Measurements from ENCODE around the gene HAUS7.

Gene HAUS7

DNA sequence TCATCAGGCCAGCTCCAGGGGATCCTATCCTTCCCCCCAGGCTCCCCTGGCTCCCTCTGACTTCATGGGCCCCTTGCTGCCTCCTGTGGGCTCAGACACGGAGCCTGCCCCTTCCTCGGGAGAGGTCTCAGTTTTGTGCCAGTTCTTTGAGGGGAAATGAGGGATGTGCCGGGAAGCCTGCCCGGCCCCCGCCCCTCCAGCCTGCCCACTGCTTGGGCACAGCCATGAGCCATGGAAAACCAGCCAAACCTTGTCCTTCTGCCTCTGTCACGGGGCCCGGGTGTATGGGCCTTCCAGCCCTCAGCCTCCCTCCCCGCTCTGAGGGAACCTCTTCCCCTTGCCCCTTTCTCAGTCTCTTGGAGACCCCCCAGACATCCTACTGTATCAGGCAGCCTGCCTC, 31.2 kb upstream of the HAUS7 start:
- in situ Hi-C loops (cut with HindIII; ENCODE audit: low pct_ligation_motif_present, low pct_unique_long_range_greater_than_20kb, low sequenced_read_pairs), result no loop called here

DNA sequence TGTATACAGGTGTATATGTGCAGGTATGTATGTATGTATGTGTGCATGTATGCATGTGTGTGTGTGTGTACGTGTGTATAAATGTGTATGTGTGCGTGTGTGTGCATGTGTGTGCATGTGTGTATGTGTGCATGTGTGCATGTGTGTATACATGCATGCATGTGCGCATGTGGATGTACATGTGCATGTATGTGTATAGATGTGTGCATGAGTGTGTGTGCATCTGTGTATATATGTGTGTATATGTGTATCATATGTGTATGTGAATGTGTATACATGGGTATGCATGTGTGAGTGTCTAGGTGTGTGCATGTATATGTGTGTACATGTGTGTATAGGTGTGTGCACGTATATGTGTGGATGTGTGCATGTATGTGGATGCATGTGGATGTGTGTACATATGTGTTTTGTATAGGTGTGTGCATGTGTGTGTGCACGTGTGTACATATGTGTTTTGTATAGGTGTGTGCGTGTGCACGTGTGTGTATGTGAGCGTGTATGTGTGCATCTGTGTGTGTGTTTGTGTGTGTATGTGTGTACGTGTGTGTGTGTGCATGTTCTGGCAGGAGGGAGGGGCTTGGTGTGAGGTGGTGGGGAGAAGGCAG, 30.4 kb upstream of the HAUS7 start:
- in situ Hi-C loops (cut with HindIII; ENCODE audit: low pct_ligation_motif_present, low pct_unique_long_range_greater_than_20kb, low sequenced_read_pairs), result no loop called here
- DNase-seq, result no peak

More for the DNA sequence above, 31.2 kb upstream of the HAUS7 start:
- DNase-seq, result no peak

DNA sequence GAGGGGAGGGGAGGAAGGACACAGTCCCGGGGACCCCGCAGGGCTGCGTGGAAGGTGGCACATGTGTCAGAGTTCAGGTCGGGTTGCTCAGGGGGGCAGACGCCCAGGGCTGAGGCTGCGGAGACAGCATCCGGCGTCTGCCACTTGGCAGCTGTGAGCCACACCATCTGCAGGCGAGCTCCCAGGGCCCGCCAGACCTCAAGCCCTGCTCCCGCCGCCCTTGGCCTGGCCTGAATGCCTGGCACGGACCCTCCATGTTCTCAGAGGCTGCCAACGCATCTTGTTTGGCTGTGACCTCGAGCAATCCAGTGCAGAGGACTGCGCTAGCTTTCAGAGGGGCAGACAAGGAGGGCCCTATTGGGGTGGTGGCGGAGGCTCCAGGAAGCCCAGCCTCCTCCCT, 29.5 kb upstream of the HAUS7 start:
- in situ Hi-C loops (cut with HindIII; ENCODE audit: low pct_ligation_motif_present, low pct_unique_long_range_greater_than_20kb, low sequenced_read_pairs), result no loop called here
- no peak for DNase-seq

DNA sequence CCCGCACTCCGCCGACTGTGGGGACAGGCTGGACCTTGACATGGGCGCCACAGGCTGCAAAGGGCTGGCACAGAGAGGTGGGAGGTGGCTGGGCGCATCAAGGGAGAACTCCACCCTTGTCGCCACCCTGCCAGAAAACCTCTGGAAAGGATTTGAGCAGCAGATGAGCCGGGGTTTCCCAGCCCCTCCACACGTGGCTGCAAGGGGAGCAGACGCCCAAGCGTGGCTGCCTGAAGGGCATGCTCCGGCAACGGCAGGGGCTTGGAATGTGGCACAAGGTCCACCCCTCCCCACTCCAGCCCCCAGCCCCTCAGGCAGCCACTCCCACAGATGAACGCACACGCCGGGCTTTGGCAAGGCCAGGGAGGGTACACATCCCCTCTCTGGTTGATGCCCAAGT, 29.0 kb upstream of the HAUS7 start:
- in situ Hi-C loops (cut with HindIII; ENCODE audit: low pct_ligation_motif_present, low pct_unique_long_range_greater_than_20kb, low sequenced_read_pairs), result no loop called here
- DNase-seq, result no peak

DNA sequence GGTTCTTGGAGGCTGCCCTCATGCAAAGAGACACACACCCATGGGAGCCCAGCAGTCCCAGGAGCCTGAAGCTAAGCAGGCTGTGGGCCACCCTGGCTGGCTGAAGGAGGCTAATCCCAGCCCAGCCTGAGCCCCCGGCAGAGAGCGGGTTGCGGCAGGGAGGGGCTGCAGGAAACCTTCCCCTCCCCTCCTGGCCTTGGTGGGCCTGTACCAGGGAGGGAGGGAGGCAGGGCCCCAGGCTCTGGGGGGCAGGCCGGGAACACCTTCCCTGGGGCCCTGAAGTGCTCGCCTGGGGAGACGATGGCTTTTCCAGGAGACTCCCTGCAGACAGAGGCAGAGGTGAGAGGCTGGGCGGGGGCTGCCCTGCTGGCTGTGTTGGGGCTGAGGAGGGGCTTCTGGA, 28.1 kb upstream of the HAUS7 start:
- DNase-seq, result no peak
- in situ Hi-C loops (cut with HindIII; ENCODE audit: low pct_ligation_motif_present, low pct_unique_long_range_greater_than_20kb, low sequenced_read_pairs), result no loop called here

DNA sequence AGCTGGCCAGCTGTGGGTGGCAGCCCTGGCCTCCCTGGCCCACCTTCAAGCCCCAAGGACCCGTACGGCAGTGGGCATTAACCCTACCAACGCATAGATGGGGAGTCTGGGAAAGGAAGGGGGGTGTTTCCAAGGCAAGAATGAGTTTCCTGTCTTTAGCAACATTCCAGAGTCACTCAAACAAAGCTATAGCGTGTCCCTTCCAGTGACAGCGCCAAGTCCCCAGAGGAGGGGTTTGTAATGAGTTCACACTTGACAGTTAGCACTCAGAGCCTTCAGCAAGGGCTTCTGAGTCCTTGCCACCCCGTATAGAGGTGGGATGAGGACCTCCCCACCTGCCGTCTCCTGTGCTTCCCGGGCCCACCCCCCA, 26.2 kb upstream of the HAUS7 start:
- no peak for DNase-seq
- in situ Hi-C loops (cut with HindIII; ENCODE audit: low pct_ligation_motif_present, low pct_unique_long_range_greater_than_20kb, low sequenced_read_pairs), result no loop called here

DNA sequence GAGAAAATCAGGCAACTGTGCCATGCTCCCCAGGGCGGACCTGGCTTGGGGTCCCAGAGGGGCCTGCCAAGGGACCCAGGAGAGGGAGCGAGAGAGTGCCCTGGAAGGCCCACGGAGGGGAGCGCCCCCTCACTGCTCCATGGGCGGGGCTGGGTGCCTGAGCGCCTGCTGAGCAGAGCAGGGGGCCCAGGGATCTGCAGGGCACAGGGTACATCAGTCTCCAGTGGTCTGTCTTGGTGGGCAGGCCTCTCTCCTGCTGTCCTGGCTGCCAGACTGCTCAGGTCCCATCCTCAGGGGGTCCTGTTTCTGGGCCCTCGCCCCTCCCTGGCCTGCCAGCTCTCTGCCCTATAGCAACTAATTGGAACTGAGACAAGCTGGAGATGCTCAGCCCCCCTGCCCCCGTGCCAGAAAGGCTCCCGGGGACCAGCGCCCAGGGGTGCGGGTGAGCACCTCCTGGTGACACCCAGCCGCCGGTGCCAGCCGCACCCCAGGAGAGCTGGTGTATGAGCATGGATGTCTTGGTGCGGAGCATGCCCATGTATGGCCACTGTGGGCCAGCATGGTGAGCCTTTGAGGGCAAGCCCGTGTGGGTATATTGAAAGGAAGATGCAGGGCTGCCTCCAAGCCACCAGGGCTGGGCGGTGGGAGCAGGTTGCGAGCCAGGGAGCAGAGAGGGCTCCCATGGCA, 25.7 kb upstream of the HAUS7 start:
- DNase-seq, result no peak
- in situ Hi-C loops (cut with HindIII; ENCODE audit: low pct_ligation_motif_present, low pct_unique_long_range_greater_than_20kb, low sequenced_read_pairs), result no loop called here

DNA sequence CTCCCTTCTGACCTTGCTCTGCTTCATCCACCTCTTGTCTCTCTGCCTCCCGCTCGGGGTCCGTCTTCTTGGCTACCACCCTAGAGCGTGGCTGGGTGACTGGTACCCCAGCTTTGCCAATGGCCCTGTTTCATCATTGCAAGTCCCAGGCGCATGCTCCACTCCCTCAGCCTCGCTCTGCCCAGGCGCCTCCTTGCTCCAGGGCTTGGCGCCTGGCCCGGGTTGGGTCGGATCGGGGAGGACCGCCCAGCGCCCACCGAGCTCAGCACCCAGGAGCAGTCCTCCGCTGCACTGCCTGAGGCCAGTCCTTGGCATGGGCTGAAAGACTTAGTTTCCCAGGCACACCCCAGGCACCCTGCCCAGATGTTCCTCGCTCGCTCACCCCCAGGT, 25.0 kb upstream of the HAUS7 start:
- no peak for DNase-seq
- in situ Hi-C loops (cut with HindIII; ENCODE audit: low pct_ligation_motif_present, low pct_unique_long_range_greater_than_20kb, low sequenced_read_pairs), result no loop called here

DNA sequence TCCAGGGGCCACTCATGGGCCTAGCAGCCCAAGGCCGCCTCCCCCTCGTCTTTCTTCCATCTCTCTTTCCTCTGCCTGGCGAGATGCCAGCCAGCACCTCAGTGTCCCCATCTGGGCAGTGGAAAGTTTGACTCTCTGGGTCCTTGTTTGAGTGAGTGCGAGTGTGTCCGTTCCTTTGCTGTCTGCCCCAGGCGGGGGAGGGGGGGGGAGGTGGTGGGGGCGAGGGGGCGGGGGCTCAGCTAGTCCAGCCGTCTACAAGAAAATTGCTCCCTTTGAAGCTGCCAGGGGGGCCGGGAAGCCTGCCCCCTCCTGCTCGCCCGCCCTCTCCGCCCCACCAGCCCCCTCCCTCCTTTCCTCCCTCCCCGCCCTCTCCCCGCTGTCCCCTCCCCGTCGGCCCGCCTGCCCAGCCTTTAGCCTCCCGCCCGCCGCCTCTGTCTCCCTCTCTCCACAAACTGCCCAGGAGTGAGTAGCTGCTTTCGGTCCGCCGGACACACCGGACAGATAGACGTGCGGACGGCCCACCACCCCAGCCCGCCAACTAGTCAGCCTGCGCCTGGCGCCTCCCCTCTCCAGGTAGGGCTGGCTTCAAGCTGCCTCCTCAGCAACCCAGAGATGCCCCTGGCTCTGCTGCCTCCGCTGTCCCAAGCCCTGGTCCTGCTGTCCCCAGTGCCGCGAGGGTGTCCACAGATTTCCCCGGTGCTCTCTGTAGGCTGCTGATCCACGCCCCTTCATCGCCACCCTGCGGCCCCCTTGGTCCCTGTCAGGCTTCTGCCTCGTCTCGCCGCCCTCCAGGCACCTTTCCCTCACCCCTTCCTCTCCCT, 24.4 kb upstream of the HAUS7 start, which contains the start of gene BGN:
Gene BGN (plus strand): TSS at position 440 of the 821 bp plus-strand sequence. CDS start 9,652 bp downstream, outside the sequence.
- DNase-seq, result peak; percentile 2
- in situ Hi-C loops (cut with HindIII; ENCODE audit: low pct_ligation_motif_present, low pct_unique_long_range_greater_than_20kb, low sequenced_read_pairs), result no loop called here

DNA sequence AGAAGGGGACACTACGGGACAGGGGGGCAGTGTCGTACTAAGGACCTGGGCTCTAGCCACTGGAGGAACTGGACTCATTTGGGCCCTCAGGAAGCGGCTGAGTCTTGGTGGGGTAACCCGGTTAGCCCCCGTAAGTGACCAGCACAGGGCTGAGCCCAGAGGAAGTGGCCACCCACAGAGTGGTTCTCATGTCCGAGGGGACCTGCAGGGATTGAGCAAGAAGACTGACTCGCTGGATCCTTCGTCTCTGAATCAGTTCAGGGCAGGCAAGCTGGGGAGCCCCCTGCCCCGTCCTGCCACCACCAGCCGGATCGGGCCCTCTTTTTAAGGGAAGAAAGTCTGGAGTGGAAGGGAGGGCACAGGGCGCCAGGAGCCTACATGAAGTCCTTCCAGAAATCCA, 23.7 kb upstream of the HAUS7 start:
- in situ Hi-C loops (cut with HindIII; ENCODE audit: low pct_ligation_motif_present, low pct_unique_long_range_greater_than_20kb, low sequenced_read_pairs), result no loop called here
- DNase-seq, result no peak

DNA sequence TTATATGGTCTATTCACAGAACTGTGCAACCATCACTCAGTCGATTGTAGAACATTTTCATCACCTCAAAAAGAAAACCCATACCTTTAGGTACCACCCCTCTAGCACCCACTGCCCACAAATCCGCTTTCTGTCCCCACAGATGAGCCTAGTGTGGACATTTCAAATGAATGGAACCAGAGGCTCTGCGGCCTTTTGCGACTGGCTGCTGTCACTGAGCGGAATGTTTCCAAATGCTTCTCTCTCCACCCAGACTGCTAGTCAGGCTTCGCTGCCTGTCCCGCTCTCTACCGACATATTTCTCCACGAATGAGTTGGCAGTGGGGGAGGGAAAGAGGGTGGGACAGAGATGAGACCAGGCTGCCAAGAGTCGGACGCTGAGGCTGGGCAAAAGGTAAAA, 22.7 kb upstream of the HAUS7 start:
- no peak for DNase-seq

DNA sequence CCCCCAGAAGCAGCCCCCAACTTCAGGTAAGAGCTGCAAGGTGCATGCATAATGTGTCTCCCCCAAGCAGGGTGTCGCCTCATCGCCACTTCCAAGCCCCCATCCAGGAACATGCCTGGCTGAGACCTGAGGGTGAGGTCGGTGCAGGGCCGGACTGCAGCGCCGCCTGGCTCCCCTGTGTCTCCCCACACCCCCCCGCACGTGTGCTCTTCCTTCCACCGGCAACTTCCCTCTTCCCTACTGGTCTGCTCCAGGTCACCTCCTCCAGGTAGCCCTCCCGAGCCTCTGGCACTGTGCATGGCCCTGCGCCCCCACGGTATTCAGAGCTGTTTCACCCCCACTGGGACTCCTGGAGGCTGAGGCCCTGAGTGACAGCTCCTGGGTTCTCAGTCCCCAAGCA, 22.2 kb upstream of the HAUS7 start:
- DNase-seq, result no peak
- in situ Hi-C loops (cut with HindIII; ENCODE audit: low pct_ligation_motif_present, low pct_unique_long_range_greater_than_20kb, low sequenced_read_pairs), result no loop called here

More for the DNA sequence above, 22.7 kb upstream of the HAUS7 start:
- in situ Hi-C loops (cut with HindIII; ENCODE audit: low pct_ligation_motif_present, low pct_unique_long_range_greater_than_20kb, low sequenced_read_pairs), result no loop called here

DNA sequence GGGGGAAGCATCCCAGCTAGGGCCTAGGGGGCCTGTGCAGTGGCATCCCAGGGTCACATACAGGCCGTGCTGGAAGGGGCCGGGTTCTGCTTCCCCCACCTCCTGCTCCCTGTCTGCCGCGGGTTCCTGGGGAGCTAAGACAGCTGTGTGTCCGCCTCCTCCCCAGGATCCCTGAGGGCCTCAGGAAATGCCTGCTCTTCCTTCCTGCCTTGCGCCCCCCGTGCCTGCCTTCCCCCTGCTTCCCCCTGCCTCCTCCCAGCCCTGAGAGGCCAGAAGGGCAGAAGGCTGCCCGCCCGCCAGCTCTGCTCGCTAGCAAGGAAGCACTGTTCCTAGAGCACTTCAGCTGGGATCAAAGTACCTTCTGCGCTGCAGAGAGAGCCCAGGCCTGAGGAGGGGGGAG, 21.5 kb upstream of the HAUS7 start:
- DNase-seq, result no peak
- in situ Hi-C loops (cut with HindIII; ENCODE audit: low pct_ligation_motif_present, low pct_unique_long_range_greater_than_20kb, low sequenced_read_pairs), result no loop called here

DNA sequence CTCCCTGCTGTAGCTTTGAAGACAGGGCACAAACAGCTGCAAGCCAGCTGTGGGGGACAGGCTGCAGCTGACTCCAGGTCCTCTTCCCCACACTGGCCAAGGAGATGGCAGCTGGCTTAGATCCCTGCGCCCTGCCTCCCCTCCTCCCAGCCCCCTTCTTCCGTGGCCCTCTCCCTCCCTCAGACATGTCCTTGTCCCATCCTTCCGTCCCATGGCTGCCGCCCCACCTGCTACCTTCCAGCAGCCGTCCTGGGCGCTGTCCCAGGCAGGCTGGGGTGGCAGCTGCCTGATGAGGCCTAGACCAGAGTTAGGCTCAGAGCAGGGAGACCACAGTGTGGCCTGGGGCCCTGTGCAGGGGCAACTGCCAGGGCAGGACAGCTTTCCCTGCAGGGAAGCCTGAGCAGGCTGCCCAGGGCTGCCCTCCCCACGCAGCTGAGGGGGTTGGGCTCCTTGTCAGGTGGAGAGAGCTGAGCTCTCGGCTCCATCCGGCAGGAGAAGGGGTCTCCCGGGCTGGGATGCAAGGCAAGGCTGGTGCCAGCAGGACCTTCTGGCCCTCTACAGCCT, 21.1 kb upstream of the HAUS7 start:
- no peak for DNase-seq
- in situ Hi-C loops (cut with HindIII; ENCODE audit: low pct_ligation_motif_present, low pct_unique_long_range_greater_than_20kb, low sequenced_read_pairs), result no loop called here

DNA sequence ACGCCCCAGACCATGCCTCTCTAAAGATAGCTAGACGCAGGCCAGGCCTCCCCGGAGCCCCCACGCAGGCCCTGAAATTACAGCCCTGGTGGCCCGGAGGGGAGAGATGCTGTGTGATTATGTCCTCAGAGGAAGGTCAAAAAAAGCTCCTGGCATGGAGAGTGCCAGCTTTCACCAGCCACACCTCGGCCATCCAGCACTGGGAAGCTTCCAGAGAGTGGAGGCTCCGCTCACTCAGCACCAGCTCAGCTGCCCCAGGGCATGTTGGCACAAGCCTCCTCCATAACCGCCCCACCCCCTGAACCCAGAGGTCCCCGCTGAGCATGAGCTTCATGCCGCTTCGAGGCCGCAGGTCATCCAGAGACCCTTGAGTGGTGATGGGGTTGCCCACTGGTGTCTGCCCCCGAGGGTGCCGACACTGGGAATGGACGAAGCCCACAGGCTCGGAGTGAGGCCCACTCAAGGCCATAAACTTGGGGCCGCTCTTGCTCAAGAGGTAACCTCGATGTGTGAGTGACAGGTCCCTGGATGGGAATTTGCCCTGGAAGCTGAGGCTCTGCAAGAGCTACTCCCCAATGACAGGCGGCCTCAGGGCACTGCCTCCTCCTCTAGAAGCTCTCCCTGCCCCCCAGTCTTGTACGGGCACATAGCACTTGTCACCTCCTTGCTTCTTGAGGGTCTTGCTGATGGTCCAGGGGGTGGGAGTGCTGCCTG, 20.0 kb upstream of the HAUS7 start:
- no peak for DNase-seq
- in situ Hi-C loops (cut with HindIII; ENCODE audit: low pct_ligation_motif_present, low pct_unique_long_range_greater_than_20kb, low sequenced_read_pairs), result no loop called here

DNA sequence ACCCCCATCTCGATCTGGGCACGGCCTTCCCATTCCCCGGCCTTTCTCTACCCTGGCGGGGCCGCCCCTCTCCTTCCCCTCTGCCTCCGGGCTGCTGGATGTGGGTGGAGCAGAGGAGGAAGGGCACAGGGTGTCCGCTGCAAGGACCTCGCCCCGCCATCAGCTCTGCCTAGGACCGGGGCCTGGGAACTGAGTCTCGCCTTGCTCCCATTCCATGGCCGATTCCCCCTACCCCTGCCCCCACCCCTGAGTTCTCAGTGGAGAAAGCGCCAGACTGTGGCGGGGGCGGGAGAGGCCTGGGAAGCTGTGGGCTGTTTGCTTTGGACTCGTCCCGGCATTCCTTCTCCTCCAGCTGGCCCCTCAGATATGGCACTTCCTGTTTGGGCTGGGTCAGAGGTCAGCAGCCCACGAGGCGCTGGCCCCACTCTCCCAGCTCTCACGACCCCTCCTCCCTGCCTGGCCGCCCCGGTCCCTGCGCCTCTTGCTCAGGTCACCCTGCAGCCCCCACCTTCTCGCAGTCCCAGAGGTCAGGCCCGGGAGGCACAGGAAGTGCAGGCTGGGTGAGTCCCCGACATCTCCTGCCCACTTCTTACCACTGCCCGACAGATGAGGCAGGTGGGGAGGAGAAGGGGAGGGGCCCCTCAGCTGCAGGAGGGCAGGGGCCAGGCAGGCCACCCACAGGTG, 18.0 kb upstream of the HAUS7 start:
- no peak for DNase-seq
- in situ Hi-C loops (cut with HindIII; ENCODE audit: low pct_ligation_motif_present, low pct_unique_long_range_greater_than_20kb, low sequenced_read_pairs), result no loop called here

DNA sequence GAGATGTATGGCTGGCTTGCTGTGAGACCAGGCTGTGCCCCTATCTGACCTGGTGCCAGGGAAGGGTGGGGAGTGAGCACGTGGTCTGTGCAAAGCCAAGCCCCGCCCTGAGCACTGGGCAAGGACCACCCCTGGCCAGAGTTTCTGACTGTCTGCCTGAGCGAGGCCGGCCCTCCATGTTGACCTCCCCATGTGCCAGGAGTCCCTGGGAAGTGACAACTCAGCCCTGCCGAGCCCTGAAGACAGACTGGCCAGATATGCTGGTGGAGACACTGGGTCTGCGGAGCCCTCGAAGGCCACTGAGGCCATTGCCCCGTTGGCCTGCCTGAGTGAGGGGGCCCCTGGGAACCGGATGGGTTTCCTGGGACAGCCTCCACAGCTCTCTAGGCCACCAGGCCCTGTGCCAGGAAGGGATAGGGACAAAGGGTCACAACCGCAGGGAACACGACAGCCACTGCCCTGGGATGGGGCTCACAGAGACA, 17.3 kb upstream of the HAUS7 start:
- in situ Hi-C loops (cut with HindIII; ENCODE audit: low pct_ligation_motif_present, low pct_unique_long_range_greater_than_20kb, low sequenced_read_pairs), result no loop called here
- DNase-seq, result no peak

DNA sequence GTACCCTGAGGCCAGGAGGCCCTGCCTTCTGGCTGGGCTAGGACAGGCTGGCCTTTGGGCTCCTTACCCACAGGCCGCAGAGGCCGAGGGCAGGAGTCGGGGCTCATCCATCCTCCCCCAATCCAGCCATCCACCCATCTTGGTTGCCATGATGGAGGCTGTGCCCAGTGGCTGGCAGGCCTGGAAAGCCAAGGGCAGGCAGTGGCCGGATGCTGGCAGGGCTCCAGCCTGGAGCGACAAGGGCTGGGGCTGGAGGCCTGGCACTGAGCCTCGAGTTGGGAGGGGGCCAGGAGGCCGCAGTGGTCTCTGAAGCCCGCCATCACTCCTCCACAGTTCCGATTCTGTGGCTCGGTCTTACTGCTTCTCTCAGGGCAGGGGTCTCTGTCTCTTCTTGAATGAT, 15.8 kb upstream of the HAUS7 start:
- DNase-seq, result no peak
- in situ Hi-C loops (cut with HindIII; ENCODE audit: low pct_ligation_motif_present, low pct_unique_long_range_greater_than_20kb, low sequenced_read_pairs), result no loop called here
